HG02763 (cell line): ENCODE measurements around the gene IGDCC3.
"Not testable (repeated sequence)": the region's sequence is repeated elsewhere in the genome, so short reads cannot be mapped to it uniquely, and the experiment has no call there.

Experiments
- ATAC-seq: cut with Tn5 transposase; IDR thresholded peaks from one replicate; pipeline ENCODE4 v1.9.1; 2021; ENCODE audit warnings: mild to moderate bottlenecking, moderate library complexity; ENCODE audit not compliant: unreplicated experiment

IGDCC3 gene

DNA sequence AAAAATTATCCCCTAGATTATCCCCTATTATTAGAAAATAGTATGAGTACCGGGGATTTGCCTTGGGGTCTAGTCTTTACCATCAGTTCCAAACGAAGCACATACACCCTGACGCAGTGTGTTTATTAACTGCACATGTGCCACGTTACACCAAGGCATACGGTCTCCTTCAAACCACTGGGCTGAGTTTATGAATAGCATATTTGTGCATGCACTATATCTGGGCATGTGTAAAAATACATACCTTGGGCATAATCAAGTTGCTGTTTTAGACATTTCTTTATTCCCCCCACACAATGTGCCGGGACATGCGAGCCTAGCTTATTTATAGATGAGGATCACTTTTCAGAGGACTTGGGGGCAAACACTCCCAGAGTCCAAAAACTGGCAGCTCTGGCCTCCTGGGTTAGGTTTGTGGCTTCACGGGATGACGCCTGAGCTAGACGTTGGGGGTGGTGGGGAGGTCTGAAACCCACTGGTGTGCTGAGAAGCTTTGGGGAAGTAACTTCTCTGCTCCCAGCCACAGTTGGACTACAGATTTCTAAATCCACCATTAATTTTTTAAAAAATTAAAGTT, 28.7 kb upstream of the IGDCC3 start:
- no peak for ATAC-seq

GRCh38 chr15:65405791-65406423, 28.1 kb upstream of the IGDCC3 start:
- no peak for ATAC-seq

GRCh38 chr15:65404186-65404872, 26.5 kb upstream of the IGDCC3 start:
- no peak for ATAC-seq

- no peak for ATAC-seq
Observed at GRCh38 chr15:65402961-65403360, 25.2 kb upstream of the IGDCC3 start.

DNA sequence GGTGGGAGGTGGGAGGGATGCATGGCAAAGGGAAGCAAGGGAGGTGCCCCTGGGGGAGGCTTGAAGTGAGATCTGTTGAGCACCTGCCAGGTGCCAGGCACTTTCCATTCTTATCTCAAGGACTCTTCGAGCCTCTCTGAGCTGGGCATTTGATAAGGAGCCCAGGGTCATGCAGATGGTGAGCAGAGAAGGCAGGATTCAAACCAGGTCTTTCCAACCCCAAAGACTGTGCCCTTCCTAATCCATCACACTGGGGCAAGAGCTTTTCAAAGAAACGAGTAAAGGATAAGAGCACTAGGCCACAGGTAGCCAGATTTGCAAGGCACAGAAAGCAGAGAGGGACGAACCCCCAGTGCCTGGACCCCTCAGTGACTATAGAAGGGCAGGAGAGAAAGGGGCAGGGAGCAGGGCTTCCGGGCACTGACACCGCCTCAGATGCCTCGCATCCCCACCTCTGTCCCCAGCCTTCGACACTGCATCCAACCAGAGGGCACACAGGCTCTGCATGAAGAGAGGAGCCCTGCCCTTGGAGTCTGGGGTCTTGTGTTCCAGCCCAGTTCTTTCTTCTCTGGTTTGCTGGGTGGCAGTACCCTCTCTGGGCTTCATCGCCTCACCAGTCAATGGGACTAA, 23.9 kb upstream of the IGDCC3 start:
- ATAC-seq = no peak

GRCh38 chr15:65400760-65401610, 23.2 kb upstream of the IGDCC3 start:
- no peak for ATAC-seq

DNA sequence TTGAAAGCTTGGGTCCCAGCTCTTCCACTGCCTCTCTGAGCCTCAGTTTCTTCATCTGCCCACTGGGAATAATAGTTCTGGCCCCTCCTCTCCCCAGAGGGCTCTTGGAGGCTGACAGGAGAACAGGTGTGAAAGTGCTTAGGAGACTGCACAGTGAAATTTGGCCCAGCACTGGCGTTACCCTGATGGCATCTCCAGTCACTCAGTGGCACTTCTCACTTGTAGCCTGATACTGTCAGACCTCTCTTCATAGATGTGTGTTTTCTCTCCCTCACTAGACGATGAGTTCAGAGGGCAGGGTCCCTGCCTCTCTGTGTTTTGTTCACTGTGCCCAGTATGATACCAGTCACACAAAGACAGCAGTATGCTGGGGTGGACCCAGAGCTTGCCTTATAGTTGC, 22.2 kb upstream of the IGDCC3 start:
- ATAC-seq = no peak

DNA sequence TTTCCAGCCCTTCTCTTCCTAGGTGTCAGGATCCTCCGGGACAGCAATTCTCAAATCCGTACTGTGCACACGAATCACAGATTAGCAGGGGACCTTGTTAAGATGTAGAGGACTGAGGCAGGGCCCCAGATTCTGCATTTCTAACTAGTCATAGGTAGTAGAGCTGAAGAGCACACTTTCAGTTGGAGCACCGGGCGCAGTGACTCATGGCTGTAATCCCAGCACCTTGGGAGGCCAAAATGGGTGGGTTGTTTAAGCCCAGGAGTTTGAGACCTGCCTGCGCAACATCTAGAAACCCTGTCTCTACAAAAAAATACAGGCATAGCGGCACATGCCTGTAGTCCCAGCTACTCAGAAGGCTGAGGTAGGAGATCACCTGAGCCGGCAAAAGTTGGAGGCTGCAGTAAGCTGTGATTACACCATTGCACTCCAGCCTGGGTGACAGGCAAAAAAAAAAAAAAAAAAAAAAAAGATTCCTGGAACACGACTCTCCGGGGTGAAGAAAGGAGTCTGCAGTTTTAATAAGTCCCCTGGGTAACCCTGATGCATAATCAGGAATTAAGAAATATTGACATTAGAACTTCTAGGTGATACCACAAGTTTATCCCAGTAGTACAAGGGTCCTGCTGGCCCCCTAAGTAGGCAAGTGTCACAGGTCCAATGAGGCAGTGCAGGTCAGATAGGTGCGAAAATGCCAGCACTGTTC, 21.4 kb upstream of the IGDCC3 start:
- ATAC-seq = no peak

- ATAC-seq = not testable (repeated sequence)
Observed at GRCh38 chr15:65398486-65398885, 20.7 kb upstream of the IGDCC3 start.

DNA sequence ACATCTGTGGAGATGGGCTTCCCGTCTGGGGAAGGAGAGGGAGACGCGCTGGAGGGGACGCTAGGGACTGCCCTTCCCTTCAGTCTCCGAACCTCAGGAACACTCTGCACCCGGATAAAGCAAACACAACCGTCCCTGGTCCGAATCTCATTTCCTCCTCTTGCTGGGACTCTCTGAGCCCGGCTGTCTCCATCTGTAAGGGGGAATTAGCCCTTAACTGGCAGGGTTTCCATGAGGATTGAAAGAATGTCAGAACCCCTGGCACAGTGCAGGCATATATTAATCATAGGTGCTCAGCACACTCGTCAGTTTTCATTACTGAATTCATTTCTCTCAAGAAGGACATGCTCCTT, 19.1 kb upstream of the IGDCC3 start:
- ATAC-seq = no peak

DNA sequence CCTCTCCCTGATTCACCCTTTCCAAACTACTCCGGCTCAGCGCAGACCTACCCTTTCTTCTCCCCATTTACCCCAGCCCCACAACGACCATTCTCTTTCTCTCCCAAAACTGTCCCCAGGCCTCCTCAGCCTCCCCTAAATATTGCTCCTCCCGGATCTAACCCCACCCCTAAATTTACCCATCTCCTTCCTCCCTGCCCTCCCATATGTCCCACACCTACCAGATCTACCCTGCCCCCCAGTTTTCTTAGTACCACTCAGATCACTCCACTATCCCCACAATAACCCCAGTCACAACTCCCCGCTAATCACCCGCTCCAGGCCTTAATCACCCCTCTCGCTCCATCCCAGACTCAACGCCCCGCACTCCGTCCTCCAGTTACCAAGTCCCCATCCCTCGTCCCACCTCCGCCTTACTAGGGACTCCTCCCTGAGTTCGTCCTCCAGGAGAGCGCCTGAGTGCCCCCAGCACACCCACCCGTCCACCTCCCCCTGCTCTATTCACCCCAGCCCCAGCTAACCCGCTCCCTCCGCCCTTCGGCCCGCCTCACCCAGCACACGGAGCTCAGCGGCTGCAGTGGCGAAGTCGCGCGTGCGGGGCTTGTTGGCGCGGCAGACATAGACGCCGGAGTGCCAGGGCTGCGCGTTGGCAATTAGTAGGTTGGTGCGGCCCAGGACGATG, 18.6 kb upstream of the IGDCC3 start:
- no peak for ATAC-seq

DNA sequence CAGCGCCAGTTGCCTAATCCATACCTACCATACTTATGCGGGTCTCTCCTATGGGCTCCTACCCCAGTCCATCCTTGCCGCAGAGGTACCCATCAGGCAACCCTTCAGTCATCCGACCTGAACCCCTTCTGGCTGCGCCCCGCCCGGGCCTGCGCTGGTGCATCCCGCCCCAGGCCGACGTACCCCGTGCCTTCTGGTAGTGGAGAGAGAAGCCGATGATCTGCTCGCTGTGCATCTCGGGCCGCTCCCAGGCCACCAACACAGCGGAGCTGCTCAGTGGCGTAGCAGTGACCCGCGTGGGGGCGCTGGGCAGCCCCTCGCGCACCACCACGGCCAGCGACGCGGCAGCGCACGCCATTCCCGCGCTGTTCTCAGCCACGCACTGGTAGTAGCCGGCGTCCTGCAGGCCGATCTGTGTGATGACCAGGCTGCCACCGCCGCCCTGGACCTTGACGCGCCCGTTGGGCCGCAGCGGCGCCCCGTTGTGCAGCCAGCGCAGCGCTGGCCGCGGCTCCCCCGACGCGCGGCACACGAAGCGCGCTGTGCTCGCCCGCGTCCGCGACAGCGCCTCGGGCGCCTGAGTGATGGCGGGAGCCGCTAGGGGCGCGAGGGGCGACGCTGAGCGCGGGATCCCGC, 17.9 kb upstream of the IGDCC3 start:
- no peak for ATAC-seq

DNA sequence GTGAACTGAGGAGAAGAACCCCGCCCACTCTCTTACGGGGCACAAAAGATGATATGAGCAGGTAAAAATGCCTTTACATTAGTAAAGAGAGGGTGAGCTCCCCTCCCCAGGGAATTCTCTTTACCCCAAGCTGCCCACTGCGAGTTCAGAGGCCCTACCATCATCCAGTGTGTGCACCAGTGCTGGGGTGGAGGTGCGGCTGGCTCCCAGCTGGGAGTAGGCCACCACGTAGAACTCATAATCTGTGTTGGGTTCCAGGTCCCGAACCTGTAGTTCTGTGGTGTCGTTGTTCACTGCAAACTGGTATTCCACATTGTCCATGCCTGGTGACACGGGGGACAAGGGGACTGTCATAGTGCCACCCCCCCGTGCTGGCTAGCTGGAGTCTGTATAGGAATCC, 17.1 kb upstream of the IGDCC3 start:
- ATAC-seq = no peak

GRCh38 chr15:65394280-65394789, 16.5 kb upstream of the IGDCC3 start:
- no peak for ATAC-seq

GRCh38 chr15:65393557-65393956, 15.8 kb upstream of the IGDCC3 start:
- no peak for ATAC-seq

DNA sequence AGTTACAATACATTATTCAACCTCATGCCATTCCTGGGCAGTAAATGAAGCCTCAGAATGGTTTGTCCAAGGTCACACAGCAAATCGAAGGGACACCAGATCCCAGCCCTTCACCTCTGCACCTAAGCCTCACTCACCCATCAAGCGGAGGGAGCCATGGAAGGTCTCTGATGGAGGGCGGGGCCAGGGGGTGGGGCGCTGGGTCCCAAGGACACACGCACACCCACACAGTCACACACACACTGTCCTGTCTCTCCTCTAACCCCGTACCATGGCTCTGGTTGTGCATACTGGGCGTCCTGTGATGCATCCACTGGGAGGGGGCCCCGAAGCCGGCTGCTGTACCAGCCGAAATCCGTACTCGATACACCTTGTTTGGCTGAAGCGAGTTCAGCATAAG, 15.3 kb upstream of the IGDCC3 start:
- no peak for ATAC-seq

- no peak for ATAC-seq
Observed at GRCh38 chr15:65392368-65392767, 14.6 kb upstream of the IGDCC3 start.

GRCh38 chr15:65391732-65392131, 13.9 kb upstream of the IGDCC3 start:
- ATAC-seq = no peak

- no peak for ATAC-seq
Observed at GRCh38 chr15:65390447-65390846, 12.6 kb upstream of the IGDCC3 start.
